Measurements from ENCODE around the gene CLDND1.

- TF ChIP-seq EZH2phosphoT487 (IDR thresholded peaks at IDR 0.05; ENCODE audit: insufficient read depth, low read depth) (no peak), EZH2 (IDR thresholded peaks at IDR 0.05; ENCODE audit: insufficient read depth, poor library complexity, severe bottlenecking) (no peak)
Measured at GRCh38 chr3:98564282-98565005, 41.7 kb upstream of the CLDND1 start.

Data from GM23248 (cell line).